HT-29 (cell line): ENCODE measurements around the gene ANKRD30A. TPM values are rescaled to one million over a fixed set of nuclear protein-coding genes. Genes with fewer than 3 reads are reported as not detected.

Source experiments
- small RNA-seq: library from RNA; depleted of rRNA; stranded (forward); fragments of <200 nt; gene quantifications from one replicate; pipeline ENCODE3, GENCODE V24; 2014
- total RNA-seq: library from RNA; depleted of rRNA; stranded (reverse); fragments of >200 nt; shearing (Covaris generic); gene quantifications from 2 replicates; pipeline ENCODE4 v1.2.3, GENCODE V29; 2014

The ANKRD30A gene
- total RNA-seq, 1 experiment from 2014 or later: not detected

Small RNA genes lying within 50 kb of the gene (small RNA-seq; reads per million reads assigned to genes)
- not detected for gene RF00019
- not detected for gene RN7SL314P
- gene RNU6-811P: not detected
